GM18870 (cell line): Measurements from ENCODE around the gene ABHD17B.

Source experiments
- ATAC-seq: cut with Tn5 transposase; IDR thresholded peaks from one replicate; pipeline ENCODE4 v1.9.1; 2021; ENCODE audit warnings: moderate library complexity; ENCODE audit not compliant: unreplicated experiment

Gene ABHD17B

GRCh38 chr9:71879644-71880174, 31.3 kb downstream of the ABHD17B start:
- no peak for ATAC-seq

- ATAC-seq, result no peak
These were observed 32.4 kb downstream of the ABHD17B start for GRCh38 chr9:71878327-71879274.

GRCh38 chr9:71876829-71877228, 34.2 kb downstream of the ABHD17B start:
- no peak for ATAC-seq

- ATAC-seq, result no peak
These were observed 34.9 kb downstream of the ABHD17B start for GRCh38 chr9:71876106-71876505.

- ATAC-seq, result no peak
These were observed 35.6 kb downstream of the ABHD17B start for GRCh38 chr9:71875345-71875744.

GRCh38 chr9:71863631-71864030, 47.4 kb downstream of the ABHD17B start:
- ATAC-seq, result no peak

GRCh38 chr9:71861618-71862017, 49.4 kb downstream of the ABHD17B start:
- ATAC-seq, result no peak

GRCh38 chr9:71859939-71860338, 51.1 kb downstream of the ABHD17B start:
- no peak for ATAC-seq

GRCh38 chr9:71858812-71859211, 52.2 kb downstream of the ABHD17B start:
- ATAC-seq, result peak; percentile 95

GRCh38 chr9:71858102-71858798, 52.7 kb downstream of the ABHD17B start:
- no peak for ATAC-seq

- no peak for ATAC-seq
These were observed 53.8 kb downstream of the ABHD17B start for GRCh38 chr9:71857159-71857558.

- no peak for ATAC-seq
These were observed 56.2 kb downstream of the ABHD17B start for GRCh38 chr9:71854811-71855210.

GRCh38 chr9:71853084-71853483, 57.9 kb downstream of the ABHD17B start:
- ATAC-seq, result no peak

GRCh38 chr9:71850996-71851395, 60.0 kb downstream of the ABHD17B start:
- ATAC-seq, result no peak

GRCh38 chr9:71847892-71848291, 63.1 kb downstream of the ABHD17B start:
- no peak for ATAC-seq

GRCh38 chr9:71844808-71845207, 66.2 kb downstream of the ABHD17B start:
- ATAC-seq, result no peak

GRCh38 chr9:71839668-71840067, 71.3 kb downstream of the ABHD17B start:
- no peak for ATAC-seq

- ATAC-seq, result no peak
These were observed 75.4 kb downstream of the ABHD17B start for GRCh38 chr9:71835596-71835995.

GRCh38 chr9:71830929-71831328, 80.1 kb downstream of the ABHD17B start:
- ATAC-seq, result no peak

- no peak for ATAC-seq
These were observed 80.8 kb downstream of the ABHD17B start for GRCh38 chr9:71830153-71830552.

GRCh38 chr9:71826279-71826678, 84.7 kb downstream of the ABHD17B start:
- ATAC-seq, result no peak

- ATAC-seq, result no peak
These were observed 86.7 kb downstream of the ABHD17B start for GRCh38 chr9:71824257-71824656.
